ENCODE results near the gene TM4SF18. TPM values are rescaled to one million over a fixed set of nuclear protein-coding genes. Genes with fewer than 3 reads are reported as not detected.

Gene TM4SF18
- total RNA-seq, 1 experiment from 2014 or later: 9.8 TPM

GRCh38 chr3:149296972-149297371 lies 36.5 kb downstream of the TM4SF18 start:
- Histone ChIP-seq H2BK5ac (ENCODE audit: insufficient read length, low read length) (no peak overlapping the region), H4K8ac (replicated peaks; ENCODE audit: insufficient read length, low read depth, low read length) (no peak overlapping the region), H3K4me1 (ENCODE audit: insufficient read depth, low read length) (no peaks in the 10 kb centered on the region), H2BK12ac (ENCODE audit: insufficient read length, low read depth, low read length) (no peak overlapping the region), H3K4me2 (ENCODE audit: insufficient read depth, insufficient read length, low read length) (no peak overlapping the region), H3K4ac (ENCODE audit: low read depth, low read length) (no peak overlapping the region), H3K14ac (ENCODE audit: insufficient read depth, low read length) (no peak overlapping the region), H3K56ac (ENCODE audit: insufficient read length, low read depth, low read length) (no peak overlapping the region), H3T11ph (ENCODE audit: low read length) (no peak overlapping the region), H2AFZ (ENCODE audit: low read length) (no peak overlapping the region), H2BK15ac (ENCODE audit: low read depth, low read length) (no peak overlapping the region), H3K27ac (ENCODE audit: insufficient read length, low read depth, low read length) (no peak overlapping the region), H3K23ac (ENCODE audit: insufficient read length, low read depth, low read length) (no peak overlapping the region), H2BK120ac (ENCODE audit: low read depth, low read length, poor library complexity, severe bottlenecking) (no peak overlapping the region), H2AK5ac (ENCODE audit: insufficient read length, low read length) (no peak overlapping the region), H4K5ac (ENCODE audit: insufficient read length, low read depth, low read length) (no peak overlapping the region), H3K27me3 (ENCODE audit: insufficient read depth, low read length) (no peaks in the 10 kb centered on the region), H3K79me2 (ENCODE audit: insufficient read depth, low read length) (no peaks in the 10 kb centered on the region), H3K18ac (ENCODE audit: insufficient read length, low read depth, low read length) (no peak overlapping the region), H4K20me1 (ENCODE audit: control insufficient read depth, insufficient read depth, insufficient read length) (no peaks in the 10 kb centered on the region), H3K79me1 (ENCODE audit: insufficient read depth, low read depth, low read length, poor library complexity, severe bottlenecking) (no peaks in the 10 kb centered on the region), H3K9ac (ENCODE audit: extremely low read depth, insufficient read length, low read length) (no peak overlapping the region), H3K9me3 (ENCODE audit: control insufficient read depth, low read depth, low read length) (no peaks in the 10 kb centered on the region), H3K23me2 (ENCODE audit: insufficient read length, low read depth, low read length, poor library complexity, severe bottlenecking) (no peaks in the 10 kb centered on the region), H4K91ac (ENCODE audit: insufficient read length, low read depth, low read length) (no peak overlapping the region), H2BK20ac (ENCODE audit: low read depth, low read length, poor library complexity, severe bottlenecking) (no peak overlapping the region)
- Mint-ChIP-seq H3K36me3 (ENCODE audit: insufficient read depth in 1 of 3, low read depth in 3 of 3) (peaks cover 0 to 7% (median 5%) of the 10 kb centered on the region in 3 experiments; a peak in 3 of 7 replicates), H3K27me3 (ENCODE audit: low read depth) (no peaks in the 10 kb centered on the region), H3K27ac (no peak overlapping the region), H3K4me3 (no peak overlapping the region), H3K9me3 (peaks cover 4 to 5% of the 10 kb centered on the region in 2 experiments; a peak in 3 of 5 replicates), H3K4me1 (peaks cover 5 to 7% of the 10 kb centered on the region in 2 experiments; a peak in 3 of 4 replicates)
- TF ChIP-seq, protein P1, sequence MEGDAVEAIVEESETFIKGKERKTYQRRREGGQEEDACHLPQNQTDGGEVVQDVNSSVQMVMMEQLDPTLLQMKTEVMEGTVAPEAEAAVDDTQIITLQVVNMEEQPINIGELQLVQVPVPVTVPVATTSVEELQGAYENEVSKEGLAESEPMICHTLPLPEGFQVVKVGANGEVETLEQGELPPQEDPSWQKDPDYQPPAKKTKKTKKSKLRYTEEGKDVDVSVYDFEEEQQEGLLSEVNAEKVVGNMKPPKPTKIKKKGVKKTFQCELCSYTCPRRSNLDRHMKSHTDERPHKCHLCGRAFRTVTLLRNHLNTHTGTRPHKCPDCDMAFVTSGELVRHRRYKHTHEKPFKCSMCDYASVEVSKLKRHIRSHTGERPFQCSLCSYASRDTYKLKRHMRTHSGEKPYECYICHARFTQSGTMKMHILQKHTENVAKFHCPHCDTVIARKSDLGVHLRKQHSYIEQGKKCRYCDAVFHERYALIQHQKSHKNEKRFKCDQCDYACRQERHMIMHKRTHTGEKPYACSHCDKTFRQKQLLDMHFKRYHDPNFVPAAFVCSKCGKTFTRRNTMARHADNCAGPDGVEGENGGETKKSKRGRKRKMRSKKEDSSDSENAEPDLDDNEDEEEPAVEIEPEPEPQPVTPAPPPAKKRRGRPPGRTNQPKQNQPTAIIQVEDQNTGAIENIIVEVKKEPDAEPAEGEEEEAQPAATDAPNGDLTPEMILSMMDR (conservative IDR thresholded peaks at IDR 0.05): no peak
- DNase-seq: no peak
- WGBS (ENCODE audit: extremely low coverage, insufficient read length, low lambda C conversion rate): no CpG with 5 or more reads among the region's 2 CpGs

Measured in H9 (cell line).